SH-SY5Y (cell line): ENCODE measurements around the gene USP37.

Experiments
- GATA2 ChIP-seq: IDR thresholded peaks from 2 replicates; pipeline ENCODE4 v1.6.1; 2011; ENCODE audit warnings: mild to moderate bottlenecking, low read depth, low read length
- GATA3 ChIP-seq: IDR thresholded peaks from 2 replicates; pipeline ENCODE4 v1.6.1; 2011; ENCODE audit warnings: low read depth, mild to moderate bottlenecking, low read length, moderate library complexity

- TF ChIP-seq GATA2 (no peak), GATA3 (no peak)
These were observed 4.1 kb downstream of the USP37 start for GRCh38 chr2:218564056-218564455.
